Pulmonary artery endothelial cell (primary cell): Measurements from ENCODE around the gene SEM1. TPM values are rescaled to one million over a fixed set of nuclear protein-coding genes. Genes with fewer than 3 reads are reported as not detected.
"Not testable (repeated sequence)": the region's sequence is repeated elsewhere in the genome, so short reads cannot be mapped to it uniquely, and the experiment has no call there.

Experiments used
- DNase-seq: peaks from one replicate; pipeline ENCODE4 v3.0.0-alpha.2; 2011; ENCODE audit warnings: low read depth, low spot score
- total RNA-seq: library from RNA; depleted of rRNA; stranded (reverse); fragments of >200 nt; gene quantifications from 2 replicates; pipeline ENCODE4 v1.2.3, GENCODE V29; 2014

Gene SEM1
- total RNA-seq, 1 donor from 2014 or later: 226 TPM

- no peak for DNase-seq
Measured at GRCh38 chr7:96707901-96708774, 1.5 kb downstream of the SEM1 start.

DNA sequence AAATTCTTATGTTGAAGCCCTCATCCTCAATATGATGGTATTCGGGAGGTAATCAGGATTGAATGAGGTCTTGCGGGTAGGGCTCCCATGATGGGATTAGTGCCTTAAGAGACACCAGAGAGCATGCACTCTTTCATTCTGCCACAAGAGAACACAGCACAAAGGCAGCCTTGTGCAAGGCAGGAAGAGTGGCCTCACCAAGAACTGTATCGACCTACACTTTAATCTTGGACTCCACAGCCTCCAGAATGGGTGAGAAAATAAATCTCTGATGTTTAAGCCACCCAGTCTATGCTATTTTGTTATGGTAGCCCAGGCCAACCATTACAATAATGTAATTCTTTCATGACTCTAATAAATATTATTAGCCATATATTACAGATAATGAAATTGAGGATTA is 8.4 kb downstream of the SEM1 start:
- no peak for DNase-seq

- DNase-seq: no peak
Measured at GRCh38 chr7:96700516-96700915, 9.1 kb downstream of the SEM1 start.

DNA sequence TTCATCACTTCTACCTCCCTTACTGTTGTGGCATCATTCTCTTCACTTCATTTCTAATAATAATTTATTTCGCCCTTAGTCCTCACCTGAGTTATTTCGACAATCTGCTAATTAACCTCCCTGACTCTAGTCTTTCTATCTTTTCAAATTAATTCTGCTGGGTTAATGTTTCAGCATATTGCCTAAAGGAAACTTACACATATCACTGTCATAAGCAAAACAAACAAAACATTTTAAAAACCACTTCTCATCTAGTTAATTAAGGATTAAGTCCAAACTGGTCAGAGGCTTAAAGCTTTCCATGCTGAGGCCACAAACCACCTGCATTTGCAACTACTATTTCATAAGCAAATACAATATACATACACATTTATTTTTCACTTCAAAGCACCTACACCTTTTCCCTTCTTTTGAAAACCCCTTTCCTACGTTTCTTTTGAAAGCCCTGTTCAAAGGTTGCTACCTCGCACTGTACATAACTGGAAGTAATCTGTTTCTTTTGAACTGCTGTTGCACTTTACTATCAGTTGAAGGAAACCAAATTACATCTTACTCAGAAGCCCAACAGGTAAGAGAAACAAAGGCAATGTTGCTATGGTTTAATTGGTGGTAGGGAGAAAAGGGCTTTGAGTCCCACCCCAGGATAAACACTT is 10.3 kb downstream of the SEM1 start:
- no peak for DNase-seq

DNA sequence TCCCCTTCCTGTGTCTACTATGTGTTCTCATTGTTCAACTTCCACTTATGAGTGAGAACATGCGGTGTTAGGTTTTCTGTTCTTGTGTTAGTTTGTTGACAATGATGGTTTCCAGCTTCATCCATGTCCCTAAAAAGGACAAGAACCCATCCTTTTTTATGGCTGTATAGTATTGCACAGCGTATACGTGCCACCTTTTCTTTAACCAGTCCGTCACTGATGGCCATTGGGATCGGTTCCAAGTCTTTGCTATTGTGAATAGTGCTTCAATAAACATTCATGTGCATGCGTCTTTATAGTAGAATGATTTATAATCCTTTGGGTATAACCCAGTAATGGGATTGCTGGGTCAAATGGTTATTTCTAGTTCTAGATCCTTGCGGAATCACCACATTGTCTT is 11.2 kb downstream of the SEM1 start:
- DNase-seq: not testable (repeated sequence)

- no peak for DNase-seq
Measured at GRCh38 chr7:96697822-96698221, 11.8 kb downstream of the SEM1 start.

GRCh38 chr7:96695581-96695980 is 14.1 kb downstream of the SEM1 start:
- no peak for DNase-seq

GRCh38 chr7:96694082-96694481 is 15.6 kb downstream of the SEM1 start:
- DNase-seq: no peak

DNA sequence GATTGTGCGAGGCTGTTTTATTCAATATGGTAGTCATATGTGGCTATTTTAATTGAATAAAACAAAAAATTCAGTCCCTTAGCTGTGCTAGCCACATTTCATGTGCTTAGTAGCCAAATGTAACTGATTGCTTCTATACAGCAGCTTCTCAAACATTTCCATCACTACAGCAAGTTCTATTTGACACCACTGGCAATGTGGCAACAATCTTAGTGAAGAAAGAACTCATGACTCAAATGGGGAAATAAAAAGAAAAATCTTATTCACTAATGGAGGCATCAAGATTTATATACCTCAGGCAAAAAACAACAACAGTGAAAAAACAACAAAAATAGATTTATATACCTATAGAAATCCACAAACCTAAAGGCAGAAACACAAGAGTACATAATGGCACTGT is 17.9 kb downstream of the SEM1 start:
- no peak for DNase-seq

DNA sequence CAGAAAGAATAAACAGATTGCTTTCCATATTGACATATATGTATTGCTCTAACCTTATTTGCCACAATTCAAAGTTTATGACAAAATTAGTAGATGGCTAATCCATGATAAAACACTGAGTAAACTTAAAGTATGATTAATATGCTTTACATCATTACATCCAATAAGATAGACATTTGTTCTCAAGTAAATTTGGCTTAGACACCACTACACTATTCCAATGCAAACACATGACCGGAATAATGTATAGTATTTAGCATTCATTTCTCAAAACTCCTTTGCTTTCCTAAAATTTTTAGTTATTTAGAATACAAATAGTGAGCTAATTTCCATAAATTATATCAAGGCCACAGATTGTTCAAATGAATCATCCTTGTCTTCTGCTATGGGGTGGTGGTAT is 20.2 kb downstream of the SEM1 start:
- no peak for DNase-seq

GRCh38 chr7:96686305-96686704 is 23.3 kb downstream of the SEM1 start:
- no peak for DNase-seq

GRCh38 chr7:96685755-96686154 is 23.9 kb downstream of the SEM1 start:
- no peak for DNase-seq

GRCh38 chr7:96685353-96685752 is 24.3 kb downstream of the SEM1 start:
- no peak for DNase-seq

- no peak for DNase-seq
Measured at GRCh38 chr7:96679886-96680285, 29.8 kb downstream of the SEM1 start.

DNA sequence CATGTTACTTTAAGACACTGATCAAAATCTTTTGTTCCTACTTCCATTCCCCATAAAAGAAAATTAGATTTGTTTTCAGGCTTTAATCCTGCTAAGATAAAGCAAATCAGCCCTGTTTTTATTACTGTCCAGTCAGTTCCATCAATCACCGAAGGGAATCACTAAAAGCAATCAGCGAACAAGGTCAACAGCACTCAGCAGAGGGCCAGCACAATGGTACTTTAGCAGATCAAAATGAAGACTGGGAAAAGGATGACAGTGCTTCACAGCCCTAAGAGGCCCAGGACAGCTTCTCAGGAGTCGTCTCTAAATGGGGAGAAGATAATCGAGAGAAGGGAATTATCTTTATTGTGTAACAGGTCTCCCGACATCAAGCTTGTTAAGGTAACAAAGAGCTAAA is 32.7 kb downstream of the SEM1 start:
- no peak for DNase-seq

DNA sequence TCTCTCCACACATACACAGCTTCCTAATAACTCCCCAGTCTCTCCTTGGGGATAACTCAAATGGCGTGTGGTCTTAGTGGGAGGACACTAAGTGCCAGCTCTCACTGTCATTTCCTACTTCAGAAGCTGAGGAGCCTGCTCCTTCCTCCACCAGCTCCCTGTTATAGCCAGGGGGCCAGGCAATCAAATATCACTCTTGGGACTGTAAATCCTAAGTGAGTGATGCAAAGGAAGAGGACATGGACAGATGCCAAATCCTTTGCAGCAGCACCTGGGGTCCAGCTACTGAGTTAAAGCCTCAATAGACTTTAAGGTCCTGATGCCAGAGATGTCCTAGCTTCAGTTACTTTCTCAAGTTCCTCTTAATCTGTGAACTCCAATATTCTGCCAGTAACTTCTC is 34.1 kb downstream of the SEM1 start:
- DNase-seq: no peak

GRCh38 chr7:96674565-96674964 is 35.1 kb downstream of the SEM1 start:
- DNase-seq: peak; percentile 54

DNA sequence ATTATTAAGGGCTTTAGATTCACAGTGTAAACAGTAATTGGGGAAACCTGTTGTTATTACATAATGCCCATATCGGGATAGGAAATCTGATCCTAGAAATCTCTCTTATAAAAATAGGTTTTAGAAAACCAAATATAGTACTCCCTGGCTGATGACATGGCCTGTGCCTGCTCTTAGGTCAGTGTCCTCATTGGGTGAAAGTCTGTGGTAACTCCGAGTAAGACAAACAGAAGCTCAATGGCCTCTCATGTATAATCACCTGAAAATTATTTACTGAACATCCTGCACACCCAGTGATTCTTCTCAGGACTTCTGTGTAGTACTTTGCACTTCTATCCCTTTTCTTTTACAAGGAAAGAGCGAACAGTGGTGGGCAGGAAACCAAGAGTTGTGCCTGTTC is 37.8 kb downstream of the SEM1 start:
- no peak for DNase-seq

DNA sequence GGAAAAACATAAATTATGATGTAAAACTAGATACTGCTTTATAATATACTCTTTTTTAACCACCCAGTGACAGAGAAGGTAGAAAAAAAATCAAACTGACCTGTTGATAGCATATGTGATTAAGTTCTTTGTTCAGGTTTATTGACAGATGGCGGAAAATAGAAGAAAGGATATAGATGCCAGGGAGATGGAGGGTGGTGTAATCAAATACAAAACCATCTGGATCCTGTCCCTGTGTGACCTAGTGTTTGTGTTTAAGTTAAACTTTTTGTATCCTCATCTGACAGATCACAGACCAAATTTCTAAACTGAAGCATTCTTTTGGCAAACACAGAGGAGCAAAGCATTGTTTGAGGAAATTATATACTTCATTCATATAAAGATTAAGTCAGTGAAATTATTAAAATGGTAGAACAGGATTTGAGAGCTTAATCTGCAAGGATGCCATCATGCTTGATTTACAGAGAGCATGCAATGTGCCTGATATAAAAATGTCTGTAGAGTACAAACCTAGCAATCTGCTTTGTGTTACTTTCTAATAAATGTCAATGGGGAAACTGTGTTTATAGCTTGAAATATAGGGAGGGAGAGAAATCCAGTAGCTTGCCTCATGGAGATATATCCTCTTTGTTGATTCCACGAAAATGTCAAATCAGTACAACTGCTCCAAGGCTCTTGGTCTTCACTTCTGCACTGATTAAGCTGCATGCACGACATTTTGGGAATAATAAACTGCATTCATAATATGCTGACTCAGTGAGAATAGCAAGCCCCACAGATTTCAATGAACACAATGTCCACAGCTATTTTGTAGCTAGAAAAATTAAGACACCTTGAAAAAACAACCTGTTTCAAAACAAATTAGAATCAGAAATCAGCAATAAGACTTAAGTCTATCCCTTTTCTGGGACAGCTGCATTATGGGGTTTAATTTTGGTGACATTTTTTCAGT is 39.0 kb downstream of the SEM1 start:
- no peak for DNase-seq

GRCh38 chr7:96669812-96670211 is 39.8 kb downstream of the SEM1 start:
- no peak for DNase-seq

GRCh38 chr7:96667026-96667425 is 42.6 kb downstream of the SEM1 start:
- no peak for DNase-seq

GRCh38 chr7:96665689-96666088 is 44.0 kb downstream of the SEM1 start:
- DNase-seq: no peak
